ENCODE results near the gene EEIG1. TPM values are rescaled to one million over a fixed set of nuclear protein-coding genes. Genes with fewer than 3 reads are reported as not detected.

EEIG1 gene
- total and polyA plus RNA-seq, 2 experiments from 2014 or later: 6.1 to 9.3 TPM

DNA sequence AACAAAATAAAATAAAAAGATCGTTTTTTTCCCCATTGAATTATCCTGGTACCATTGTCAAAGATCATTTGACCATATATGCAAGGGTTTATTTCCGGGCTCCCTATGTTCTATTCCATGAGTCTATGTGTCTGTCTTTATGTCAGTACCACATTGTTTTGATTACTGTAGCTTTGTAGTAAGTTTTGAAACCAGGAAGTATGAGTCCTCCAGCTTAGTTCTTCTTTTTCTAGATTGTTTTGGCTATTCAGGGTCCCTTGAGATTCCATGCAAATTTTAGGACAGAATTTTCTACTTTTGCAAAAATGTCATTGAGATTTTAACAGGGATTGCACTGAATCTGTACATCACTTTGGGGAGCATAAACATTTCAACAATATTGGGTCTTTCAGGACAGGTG is 18.7 kb upstream of the EEIG1 start:
- H3K79me2 ChIP-seq (ENCODE audit: insufficient read depth): no peaks in the 10 kb centered on the region
- H3F3A ChIP-seq (ENCODE audit: insufficient read depth): peaks cover 11% of the 10 kb centered on the region
- H3K27ac ChIP-seq: no peak overlapping the region
- no peak for DNase-seq
- no peaks in the 10 kb centered on the region for H3K9me3 ChIP-seq (ENCODE audit: low read depth)
- H3K4me3 ChIP-seq: no peak overlapping the region
- in situ Hi-C loops (cut with MboI): no loop called here
- no peaks in the 10 kb centered on the region for H3K27me3 ChIP-seq (replicated peaks; ENCODE audit: insufficient read depth)
- no peak overlapping the region for H3K9ac ChIP-seq
- peaks cover 6% of the 10 kb centered on the region for H3K4me1 ChIP-seq (ENCODE audit: insufficient read depth)
- H3K9me2 ChIP-seq (ENCODE audit: insufficient read depth): no peaks in the 10 kb centered on the region
- H3K36me3 ChIP-seq (ENCODE audit: low read depth): no peaks in the 10 kb centered on the region
- TF ChIP-seq EZH2phosphoT487 (IDR thresholded peaks at IDR 0.05; ENCODE audit: insufficient read depth, low read depth) (no peak), EZH2 (IDR thresholded peaks at IDR 0.05; ENCODE audit: insufficient read depth, poor library complexity, severe bottlenecking) (no peak)
- WGBS, 2 experiments (ENCODE audit: low coverage in 1 of 2, low lambda C conversion rate in 2 of 2, missing lambda C conversion rate in 2 of 2): 58 to 64% methylated on average over 2 of the region's 2 CpGs
- no peak overlapping the region for H2AFZ ChIP-seq
- H4K20me1 ChIP-seq (ENCODE audit: insufficient read depth): no peaks in the 10 kb centered on the region
- no peak overlapping the region for H3K4me2 ChIP-seq (ENCODE audit: unreplicated experiment)

GRCh38 chr9:127993721-127994120 is 12.9 kb upstream of the EEIG1 start:
- Histone ChIP-seq H3K4me1 (ENCODE audit: insufficient read depth) (no peaks in the 10 kb centered on the region), H3K27me3 (replicated peaks; ENCODE audit: insufficient read depth) (no peaks in the 10 kb centered on the region), H3K4me3 (no peak overlapping the region), H3K9me3 (ENCODE audit: low read depth) (no peaks in the 10 kb centered on the region), H3K9me2 (ENCODE audit: insufficient read depth) (no peaks in the 10 kb centered on the region), H4K20me1 (ENCODE audit: insufficient read depth) (no peaks in the 10 kb centered on the region), H3K36me3 (ENCODE audit: low read depth) (no peaks in the 10 kb centered on the region), H2AFZ (no peak overlapping the region), H3K27ac (no peak overlapping the region), H3F3A (ENCODE audit: insufficient read depth) (no peaks in the 10 kb centered on the region), H3K4me2 (ENCODE audit: unreplicated experiment) (no peak overlapping the region), H3K9ac (no peak overlapping the region), H3K79me2 (ENCODE audit: insufficient read depth) (no peaks in the 10 kb centered on the region)
- 76 to 79% methylated on average over 4 of the region's 4 CpGs for WGBS, 2 experiments (ENCODE audit: low coverage in 1 of 2, low lambda C conversion rate in 2 of 2, missing lambda C conversion rate in 2 of 2)
- DNase-seq: no peak
- TF ChIP-seq EZH2phosphoT487 (IDR thresholded peaks at IDR 0.05; ENCODE audit: insufficient read depth, low read depth) (no peak), EZH2 (IDR thresholded peaks at IDR 0.05; ENCODE audit: insufficient read depth, poor library complexity, severe bottlenecking) (no peak)
- in situ Hi-C loops (cut with MboI): no loop called here

DNA sequence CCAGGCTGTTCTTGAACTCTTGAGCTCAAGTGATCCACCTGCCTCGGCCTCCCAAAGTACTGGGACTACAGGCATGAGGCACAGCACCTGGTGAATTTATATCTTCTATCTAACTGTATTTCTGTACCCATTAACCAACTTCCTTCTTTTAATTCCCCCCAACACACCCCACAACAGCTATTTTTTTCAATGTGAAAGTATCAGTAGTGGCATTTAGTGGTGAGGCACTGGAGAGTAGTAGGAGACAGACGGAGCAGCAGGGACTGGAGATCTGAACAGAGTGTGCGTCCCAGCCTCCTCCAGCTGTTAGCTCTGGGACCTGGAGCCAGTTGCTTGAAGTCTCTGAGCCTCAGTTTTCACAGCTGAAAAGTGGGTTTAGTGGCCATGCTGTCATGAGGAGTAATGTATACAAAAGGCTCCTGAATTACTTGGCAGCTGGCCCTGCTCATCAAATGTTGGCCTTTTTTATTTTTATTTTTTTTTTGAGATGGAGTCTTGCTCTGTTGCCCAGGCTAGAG is 11.0 kb upstream of the EEIG1 start:
- H4K20me1 ChIP-seq (ENCODE audit: insufficient read depth): no peaks in the 10 kb centered on the region
- no peaks in the 10 kb centered on the region for H3K4me1 ChIP-seq (ENCODE audit: insufficient read depth)
- no peaks in the 10 kb centered on the region for H3K27me3 ChIP-seq (replicated peaks; ENCODE audit: insufficient read depth)
- no peak for DNase-seq
- no peaks in the 10 kb centered on the region for H3K9me3 ChIP-seq (ENCODE audit: low read depth)
- 73 to 75% methylated on average over 3 of the region's 3 CpGs for WGBS, 2 experiments (ENCODE audit: low coverage in 1 of 2, low lambda C conversion rate in 2 of 2, missing lambda C conversion rate in 2 of 2)
- H3K9me2 ChIP-seq (ENCODE audit: insufficient read depth): no peaks in the 10 kb centered on the region
- H3K27ac ChIP-seq: no peak overlapping the region
- in situ Hi-C loops (cut with MboI): no loop called here
- H3K9ac ChIP-seq: no peak overlapping the region
- H2AFZ ChIP-seq: no peak overlapping the region
- peaks cover 8% of the 10 kb centered on the region; the same call in 1 of the 2 replicates for H3F3A ChIP-seq (ENCODE audit: insufficient read depth)
- no peaks in the 10 kb centered on the region for H3K79me2 ChIP-seq (ENCODE audit: insufficient read depth)
- TF ChIP-seq EZH2 (IDR thresholded peaks at IDR 0.05; ENCODE audit: insufficient read depth, poor library complexity, severe bottlenecking) (no peak), EZH2phosphoT487 (IDR thresholded peaks at IDR 0.05; ENCODE audit: insufficient read depth, low read depth) (no peak)
- no peaks in the 10 kb centered on the region for H3K36me3 ChIP-seq (ENCODE audit: low read depth)
- no peak overlapping the region for H3K4me3 ChIP-seq
- no peak overlapping the region for H3K4me2 ChIP-seq (ENCODE audit: unreplicated experiment)

GRCh38 chr9:127991017-127991756 is 10.4 kb upstream of the EEIG1 start:
- H3K79me2 ChIP-seq (ENCODE audit: insufficient read depth): no peaks in the 10 kb centered on the region
- no peaks in the 10 kb centered on the region for H3K4me1 ChIP-seq (ENCODE audit: insufficient read depth)
- no peaks in the 10 kb centered on the region for H3K9me2 ChIP-seq (ENCODE audit: insufficient read depth)
- no peak for DNase-seq
- in situ Hi-C loops (cut with MboI): no loop called here
- H3F3A ChIP-seq (ENCODE audit: insufficient read depth): peaks cover 8% of the 10 kb centered on the region; the same call in 1 of the 2 replicates
- no peak overlapping the region for H3K4me3 ChIP-seq
- H3K36me3 ChIP-seq (ENCODE audit: low read depth): no peaks in the 10 kb centered on the region
- TF ChIP-seq EZH2phosphoT487 (IDR thresholded peaks at IDR 0.05; ENCODE audit: insufficient read depth, low read depth): no peak
- no peak for TF ChIP-seq EZH2 (IDR thresholded peaks at IDR 0.05; ENCODE audit: insufficient read depth, poor library complexity, severe bottlenecking)
- H2AFZ ChIP-seq: no peak overlapping the region
- WGBS, 2 experiments (ENCODE audit: low coverage in 1 of 2, low lambda C conversion rate in 2 of 2, missing lambda C conversion rate in 2 of 2): 46 to 47% methylated on average over 10 of the region's 10 CpGs
- no peaks in the 10 kb centered on the region for H4K20me1 ChIP-seq (ENCODE audit: insufficient read depth)
- no peaks in the 10 kb centered on the region for H3K9me3 ChIP-seq (ENCODE audit: low read depth)
- no peak overlapping the region for H3K27ac ChIP-seq
- H3K9ac ChIP-seq: no peak overlapping the region
- H3K27me3 ChIP-seq (replicated peaks; ENCODE audit: insufficient read depth): no peaks in the 10 kb centered on the region
- no peak overlapping the region for H3K4me2 ChIP-seq (ENCODE audit: unreplicated experiment)

Data from GM23248 (cell line).